Gastrocnemius medialis (tissue), 4 donors: ENCODE data around the gene XPO5. TPM values are rescaled to one million over a fixed set of nuclear protein-coding genes. Genes with fewer than 3 reads are reported as not detected.

Experiments
- ATAC-seq, 2 donors: fragments of 150-250 bp; one replicate each; pipeline ENCODE4 v1.9.1; 2016
- DNase-seq, 2 donors: peaks; one replicate each; pipeline ENCODE4 v3.0.0-alpha.2; 2019
- H3K27ac ChIP-seq, 4 donors: fragments of 200-600 bp; sonication (generic); 1 replicate in 1 of 4; 2 replicates in 3 of 4; pipeline ENCODE4 v1.5.1; 2016 to 2018; ENCODE audit warnings: mild to moderate bottlenecking in 2 of 4, moderate library complexity in 1 of 4
- H3K27me3 ChIP-seq, 3 donors: fragments of 200-600 bp; sonication (generic) in 2 of 3; 1 replicate in 1 of 3; 2 replicates in 2 of 3; pipeline versions ENCODE4 v1.5.1 to v1.6.0; 2016 to 2019; ENCODE audit warnings: mild to moderate bottlenecking in 1 of 3, moderate library complexity in 1 of 3
- H3K36me3 ChIP-seq, 2 donors: fragments of 200-600 bp; sonication (generic) in 1 of 2; one replicate each; pipeline ENCODE4 v1.5.1; 2017 to 2018
- H3K4me1 ChIP-seq, 2 donors: fragments of 200-600 bp; sonication (generic) in 1 of 2; one replicate each; pipeline ENCODE4 v1.5.1; 2016 to 2017; ENCODE audit warnings: mild to moderate bottlenecking in 2 of 2
- H3K4me3 ChIP-seq, 4 donors: fragments of 200-600 bp; sonication (generic) in 3 of 4; 1 replicate in 1 of 4; 2 replicates in 3 of 4; pipeline ENCODE4 v1.5.1; 2016 to 2019; ENCODE audit warnings: mild to moderate bottlenecking in 2 of 4
- H3K9me3 ChIP-seq, 3 donors: fragments of 200-600 bp; sonication (generic) in 2 of 3; 1 replicate in 1 of 3; 2 replicates in 2 of 3; pipeline ENCODE4 v1.5.1; 2016 to 2019
- CTCF ChIP-seq, 5 experiments: fragments of 450-650 bp in 3 of 5; fragments of 200-600 bp in 2 of 5; sonication (generic) in 2 of 5; IDR thresholded peaks in 4 of 5; conservative IDR thresholded peaks in 1 of 5; 1 replicate in 4 of 5; 2 replicates in 1 of 5; pipeline ENCODE4 v1.5.1; 2016 to 2019; ENCODE audit warnings: antibody characterized with exemption in 5 of 5, mild to moderate bottlenecking in 3 of 5, moderate library complexity in 3 of 5
- POLR2A ChIP-seq, 2 donors: fragments of 450-650 bp; IDR thresholded peaks; one replicate each; pipeline ENCODE4 v1.6.1; 2017; ENCODE audit warnings: antibody characterized with exemption in 2 of 2, mild to moderate bottlenecking in 2 of 2, moderate library complexity in 2 of 2
- in situ Hi-C, 4 donors: fragments of 200-750 bp; cut with MboI; loops; one replicate each; pipeline versions ENCODE4 v1.15.0 to v1.8.0; 2017; ENCODE audit warnings: low sequenced_read_pairs in 4 of 4
- intact Hi-C: fragments of 100-400 bp; cut with DNase I; formaldehyde crosslinking; loops from one replicate; pipeline ENCODE4 v1.15.1; 2023; ENCODE audit warnings: low total_unique reads
- total RNA-seq, 4 donors: library from RNA; depleted of rRNA; stranded (reverse); fragments of >200 nt; gene quantifications; one replicate each; pipeline versions ENCODE4 v1.1.0 to v1.2.3, GENCODE V29; 2016

XPO5 gene
- total RNA-seq, 4 donors from 2014 or later, result 11.8 to 21.8 (median 16.6) TPM

- intact Hi-C loops, result no loop called here
- H3K9me3 ChIP-seq, result no peaks in the 10 kb centered on the region
- no peaks in the 10 kb centered on the region for H3K27me3 ChIP-seq
- H3K4me3 ChIP-seq, result no peak overlapping the region
- no peak overlapping the region for H3K27ac ChIP-seq
- ATAC-seq (no peak), DNase-seq (no peak)
- peaks cover 30% of the 10 kb centered on the region in 2 donors for H3K4me1 ChIP-seq
- H3K36me3 ChIP-seq, result no peaks in the 10 kb centered on the region
- TF ChIP-seq POLR2A (IDR thresholded peaks at IDR 0.05) (no peak), CTCF (IDR thresholded peaks at IDR 0.05 in 4 of 5, conservative IDR thresholded peaks at IDR 0.05 in 1 of 5) (no peak)
- in situ Hi-C loops, result no loop called here
Measured at GRCh38 chr6:43475516-43475915, 100.3 kb downstream of the XPO5 start.

GRCh38 chr6:43472515-43472914 lies 103.3 kb downstream of the XPO5 start:
- no peak for ATAC-seq
- H3K9me3 ChIP-seq, result no peaks in the 10 kb centered on the region
- intact Hi-C loops, result no loop called here
- peaks cover 3 to 5% of the 10 kb centered on the region in 2 donors for H3K4me1 ChIP-seq
- in situ Hi-C loops, result no loop called here
- no peak for TF ChIP-seq CTCF (IDR thresholded peaks at IDR 0.05 in 4 of 5, conservative IDR thresholded peaks at IDR 0.05 in 1 of 5)
- TF ChIP-seq POLR2A (IDR thresholded peaks at IDR 0.05), result no peak
- H3K27me3 ChIP-seq, result no peaks in the 10 kb centered on the region
- no peak overlapping the region for H3K27ac ChIP-seq
- H3K36me3 ChIP-seq, result no peaks in the 10 kb centered on the region
- no peak overlapping the region for H3K4me3 ChIP-seq
- no peak for DNase-seq

Other genes starting within 250 kb of the XPO5 start
- 10 to 100 TPM in 3 of 4 donors, 1 to 10 TPM in 1; 9.9 to 13.8 (median 12.4) TPM for gene ZNF318, start 206.4 kb downstream of the XPO5 start, total RNA-seq
- gene ABCC10, start 148.5 kb downstream of the XPO5 start, total RNA-seq, result 10 to 100 TPM in 1 of 4 donors, 1 to 10 TPM in 3; 5.3 to 11.8 (median 8.6) TPM
- gene DLK2, start 120.5 kb downstream of the XPO5 start, total RNA-seq, result under 1 TPM in 1 of 4 donors, not detected in 3; 0.20 TPM
- 10 to 100 TPM; 28.8 to 45.2 (median 37.7) TPM for gene TJAP1, start 98.5 kb downstream of the XPO5 start, total RNA-seq
- gene LRRC73, start 65.7 kb downstream of the XPO5 start, total RNA-seq, result not detected
- 10 to 100 TPM; 55.6 to 97.9 (median 73.5) TPM for gene YIPF3, start 59.1 kb downstream of the XPO5 start, total RNA-seq
- 10 to 100 TPM; 13.4 to 25.1 (median 16.7) TPM for gene POLR1C, start 58.9 kb downstream of the XPO5 start, total RNA-seq
- gene POLH, start 147 bp upstream of the XPO5 start, total RNA-seq, result 1 to 10 TPM; 3.8 to 6.9 (median 5.3) TPM
- 10 to 100 TPM; 25.0 to 39.4 (median 27.1) TPM for gene GTPBP2, start 53.2 kb upstream of the XPO5 start, total RNA-seq
- gene MAD2L1BP, start 59.8 kb upstream of the XPO5 start, total RNA-seq, result 10 to 100 TPM; 25.1 to 55.4 (median 25.2) TPM
- gene RSPH9, start 69.0 kb upstream of the XPO5 start, total RNA-seq, result under 1 TPM in 1 of 4 donors, not detected in 3; 0.09 TPM
- gene MRPS18A, start 111.8 kb upstream of the XPO5 start, total RNA-seq, result 100 to 1,000 TPM; 161 to 171 (median 168) TPM
- gene VEGFA, start 194.2 kb upstream of the XPO5 start, total RNA-seq, result 100 to 1,000 TPM in 3 of 4 donors, 10 to 100 TPM in 1; 66.4 to 195 (median 149) TPM